Activated T-helper 1 cell treated with anti-CD3 and anti-CD28 coated beads, Interleukin-12 subunit alpha, Interleukin-12 subunit beta, Interleukin-2, Interleukin-4 antibody, amounts not matched to agents 30 ng/mL and 10 ng/mL and 1 ng/mL, durations not matched to agents 14 hours and 24 hours and 36 hours (primary cell): Measurements from ENCODE around the gene ATE1. TPM values are rescaled to one million over a fixed set of nuclear protein-coding genes. Genes with fewer than 3 reads are reported as not detected.
"Not testable (repeated sequence)": the region's sequence is repeated elsewhere in the genome, so short reads cannot be mapped to it uniquely, and the experiment has no call there.

ENCODE experiments used
- DNase-seq: peaks from one replicate; pipeline ENCODE4 v3.0.0; 2021; ENCODE audit warnings: low spot score
- H3K27ac Mint-ChIP-seq: one replicate; pipeline ENCODE4 v1.8.0; 2021; ENCODE audit warnings: mild to moderate bottlenecking, mixed read lengths
- H3K27me3 Mint-ChIP-seq: one replicate; pipeline ENCODE4 v1.8.0; 2022; ENCODE audit warnings: mild to moderate bottlenecking, moderate library complexity, mixed read lengths; ENCODE audit not compliant: insufficient read depth
- H3K36me3 Mint-ChIP-seq: one replicate; pipeline ENCODE4 v1.8.0; 2021; ENCODE audit warnings: low read depth, mixed read lengths
- H3K4me1 Mint-ChIP-seq: one replicate; pipeline ENCODE4 v1.8.0; 2021; ENCODE audit warnings: low read depth, mixed read lengths
- H3K4me3 Mint-ChIP-seq: one replicate; pipeline ENCODE4 v1.8.0; 2021; ENCODE audit warnings: mild to moderate bottlenecking, moderate library complexity, mixed read lengths
- H3K9me3 Mint-ChIP-seq: one replicate; pipeline ENCODE4 v1.8.0; 2021; ENCODE audit warnings: mixed read lengths
- intact Hi-C: fragments of 100-400 bp; cut with micrococcal nuclease; formaldehyde crosslinking; loops from one replicate; pipeline ENCODE4 v1.15.1; 2024
- total RNA-seq: library from RNA; stranded (reverse); gene quantifications from 2 replicates; pipeline ENCODE4 v1.2.3, GENCODE V29; 2022

Gene ATE1
- total RNA-seq, 1 donor from 2014 or later, result 37.5 TPM

DNA sequence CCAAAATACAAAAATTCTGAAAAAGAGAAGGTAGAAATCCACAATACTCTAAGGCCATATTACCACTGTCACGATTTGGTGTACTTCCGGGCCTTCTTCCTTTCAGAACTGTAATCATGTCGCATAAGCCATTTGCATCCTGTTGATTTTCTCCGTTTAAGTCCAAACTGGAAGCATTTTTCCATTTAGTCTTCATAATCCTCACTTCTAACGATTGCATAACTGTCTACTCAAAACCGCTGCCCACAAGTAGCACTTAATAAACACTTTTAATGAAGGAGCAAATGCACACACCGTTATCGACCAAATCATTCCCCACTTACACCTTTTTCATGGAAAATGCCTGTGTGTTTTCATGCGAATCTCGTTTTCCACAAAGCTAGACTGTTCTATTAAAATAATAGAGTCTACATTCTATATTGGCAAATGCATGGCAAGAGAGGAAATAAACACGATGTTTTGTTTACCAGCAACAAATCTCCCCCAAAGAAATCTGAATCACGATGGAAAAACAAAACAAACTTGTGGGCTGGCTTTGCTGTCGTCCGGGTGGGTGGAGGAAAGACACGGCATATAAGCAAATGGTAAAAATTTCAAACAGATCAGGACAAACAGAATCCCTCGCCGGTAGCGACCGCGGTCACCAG is 1.0 kb downstream of the ATE1 start:
- Mint-ChIP-seq H3K9me3 (no peaks in the 10 kb centered on the region), H3K4me3 (peak overlapping the region; percentile 91), H3K27ac (peak overlapping the region; percentile 93), H3K4me1 (peaks cover 19% of the 10 kb centered on the region), H3K27me3 (no peaks in the 10 kb centered on the region), H3K36me3 (peaks cover 16% of the 10 kb centered on the region)
- peak; percentile 12 for DNase-seq
- intact Hi-C loops, result loop anchor here (5.0 to 10.0 kb wide), 2 partner anchors 1074 to 1228 kb away; partner anchors contain the start of genes BUB3 and WDR11

DNA sequence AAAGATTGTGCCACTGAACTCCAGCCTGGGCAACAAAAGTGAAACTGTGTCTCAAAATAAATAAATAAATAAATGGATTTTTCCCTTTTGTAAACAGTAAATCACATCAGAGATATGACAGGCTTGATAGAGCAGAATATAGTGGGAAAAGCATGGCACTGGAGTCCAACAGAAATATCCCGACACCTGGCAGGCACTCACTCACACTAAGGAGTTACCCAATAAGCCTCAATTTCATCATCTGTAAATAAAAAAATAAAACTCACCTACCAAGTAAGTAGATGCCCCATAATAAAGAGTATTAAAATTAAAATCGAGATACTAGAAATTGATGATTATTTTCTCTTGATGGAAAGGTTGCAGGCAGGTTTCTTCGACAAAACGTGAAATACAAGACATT is 1.7 kb downstream of the ATE1 start:
- Mint-ChIP-seq H3K4me1 (peaks cover 19% of the 10 kb centered on the region), H3K27ac (no peak overlapping the region), H3K4me3 (peak overlapping the region; percentile 56), H3K36me3 (peaks cover 16% of the 10 kb centered on the region), H3K9me3 (no peaks in the 10 kb centered on the region), H3K27me3 (no peaks in the 10 kb centered on the region)
- DNase-seq, result no peak
- intact Hi-C loops, result loop anchor here (5.0 to 10.0 kb wide), 2 partner anchors 1074 to 1229 kb away; partner anchors contain the start of genes BUB3 and WDR11

DNA sequence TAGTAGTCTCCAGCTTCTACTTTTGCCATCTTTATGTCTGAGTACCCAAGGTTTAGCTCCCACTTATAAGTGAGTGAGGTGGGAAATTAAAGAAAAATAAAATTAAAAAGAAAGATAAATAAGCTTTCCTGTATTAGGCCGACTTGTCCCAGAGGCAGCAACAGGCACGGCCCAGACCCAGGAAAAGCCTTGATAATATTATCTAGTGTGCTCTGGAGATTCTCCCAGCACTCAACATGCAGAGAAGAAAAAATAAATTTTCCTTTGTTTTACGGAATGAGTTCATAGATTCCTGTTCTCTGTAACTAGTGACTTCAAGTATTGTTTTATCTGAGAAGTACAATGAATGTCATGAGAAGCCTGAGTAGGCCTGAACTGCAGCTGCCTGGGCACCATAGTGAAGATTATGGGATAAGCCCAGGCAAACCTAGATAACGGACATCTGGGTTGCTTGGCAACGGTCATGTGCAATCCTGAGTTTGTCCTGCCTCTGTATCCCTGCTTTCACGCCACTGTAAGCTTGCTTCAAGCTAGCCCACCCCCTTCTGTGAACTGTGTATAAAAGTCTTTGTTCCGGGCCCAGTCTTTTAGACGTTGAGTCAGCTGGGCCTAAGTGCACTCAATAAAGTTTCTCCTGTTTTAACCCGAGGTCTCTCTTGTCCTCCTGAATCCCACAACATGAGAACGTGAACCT is 6.4 kb downstream of the ATE1 start:
- peaks cover 8% of the 10 kb centered on the region for H3K4me1 Mint-ChIP-seq

DNA sequence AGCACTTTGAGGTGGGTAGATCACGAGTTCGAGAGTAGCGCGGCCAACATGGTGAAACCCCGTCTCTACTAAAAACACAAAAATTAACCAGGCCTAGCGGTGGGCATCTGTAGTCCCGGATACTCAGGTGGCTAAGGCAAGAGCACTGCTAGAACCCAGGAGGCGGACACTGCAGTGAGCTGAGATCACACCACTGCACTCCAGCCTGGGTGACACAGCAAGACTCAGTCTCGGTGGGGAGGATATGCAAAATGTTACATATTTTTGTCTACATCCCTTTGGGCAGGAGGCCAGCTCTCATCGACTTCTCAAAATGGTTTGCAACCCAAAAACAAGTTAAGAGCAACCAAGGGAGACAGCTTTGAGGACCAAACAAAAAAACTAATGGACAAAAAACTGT is 8.2 kb downstream of the ATE1 start:
- Mint-ChIP-seq H3K4me3 (no peak overlapping the region), H3K27me3 (no peaks in the 10 kb centered on the region), H3K27ac (no peak overlapping the region), H3K36me3 (peaks cover 27% of the 10 kb centered on the region), H3K9me3 (no peaks in the 10 kb centered on the region), H3K4me1 (peaks cover 11% of the 10 kb centered on the region)
- DNase-seq, result no peak
- intact Hi-C loops, result loop anchor here (10.0 kb wide), 1 partner anchor 1235 kb away; the partner anchor contains the start of gene BUB3

More for the DNA sequence above, 6.4 kb downstream of the ATE1 start:
- Mint-ChIP-seq H3K9me3 (no peaks in the 10 kb centered on the region), H3K27me3 (no peaks in the 10 kb centered on the region), H3K27ac (no peak overlapping the region), H3K4me3 (no peak overlapping the region), H3K36me3 (peaks cover 21% of the 10 kb centered on the region)
- no peak for DNase-seq
- intact Hi-C loops, result loop anchor here (10.0 kb wide), 1 partner anchor 1233 kb away; the partner anchor contains the start of gene BUB3

DNA sequence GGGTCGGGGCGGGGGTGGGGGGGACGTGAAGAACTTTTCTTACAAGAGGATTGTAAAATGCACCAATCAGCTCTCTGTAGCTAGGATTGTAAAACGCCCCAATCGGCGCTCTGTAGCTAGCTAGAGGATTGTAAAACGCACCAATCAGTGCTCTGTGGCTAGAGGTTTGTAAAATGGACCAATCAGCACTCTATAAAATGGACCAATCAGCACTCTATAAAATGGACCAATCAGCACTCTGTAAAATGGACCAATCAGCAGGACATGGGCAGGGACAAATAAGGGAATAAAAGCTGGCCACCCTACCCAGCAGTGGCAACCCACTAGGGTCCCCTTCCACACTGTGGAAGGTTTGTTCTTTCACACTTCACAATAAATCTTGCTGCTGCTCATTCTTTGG is 9.0 kb downstream of the ATE1 start:
- H3K9me3 Mint-ChIP-seq, intact Hi-C loops, H3K4me3 Mint-ChIP-seq, H3K27me3 Mint-ChIP-seq, DNase-seq, H3K27ac Mint-ChIP-seq: not testable (repeated sequence)
- H3K36me3 Mint-ChIP-seq, result peaks cover 31% of the 10 kb centered on the region
- peaks cover 14% of the 10 kb centered on the region for H3K4me1 Mint-ChIP-seq

DNA sequence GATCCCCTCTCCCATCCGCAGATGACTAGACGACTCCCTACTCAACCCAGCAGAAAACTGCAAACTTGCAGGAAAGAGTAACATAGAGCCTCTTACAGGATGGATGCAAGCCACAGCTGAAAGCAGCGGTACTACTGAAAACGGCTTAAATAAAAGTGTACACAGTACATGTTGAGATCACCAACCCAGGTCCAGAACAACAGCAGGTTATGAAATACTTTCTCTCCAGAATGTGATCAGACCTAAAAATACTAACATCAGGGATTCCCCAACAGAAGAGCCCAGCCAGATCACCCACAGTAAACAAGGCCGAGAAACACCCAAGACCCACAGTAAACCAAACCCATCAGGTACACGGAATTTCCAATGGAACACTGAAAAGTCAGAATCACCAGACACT is 13.2 kb downstream of the ATE1 start:
- intact Hi-C loops, result no loop called here
- no peak overlapping the region for H3K27ac Mint-ChIP-seq
- no peaks in the 10 kb centered on the region for H3K9me3 Mint-ChIP-seq
- no peak for DNase-seq
- peaks cover 24% of the 10 kb centered on the region for H3K4me1 Mint-ChIP-seq
- no peak overlapping the region for H3K4me3 Mint-ChIP-seq
- peaks cover 36% of the 10 kb centered on the region for H3K36me3 Mint-ChIP-seq
- H3K27me3 Mint-ChIP-seq, result no peaks in the 10 kb centered on the region

DNA sequence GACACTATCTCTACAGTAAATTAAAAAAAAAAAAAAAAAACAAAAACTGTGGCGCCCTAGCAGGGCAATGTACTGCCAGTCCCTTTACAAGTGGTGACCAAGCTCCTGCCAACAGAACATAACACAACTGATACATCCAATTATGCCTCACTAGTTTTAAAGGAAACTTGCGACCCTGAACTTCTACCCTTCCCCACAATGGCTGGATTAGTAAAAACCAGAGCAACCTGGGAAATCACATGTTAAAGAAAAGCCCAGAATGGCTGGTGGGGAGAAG is 16.5 kb downstream of the ATE1 start:
- Mint-ChIP-seq H3K4me1 (peaks cover 16% of the 10 kb centered on the region), H3K27me3 (no peaks in the 10 kb centered on the region), H3K9me3 (no peaks in the 10 kb centered on the region), H3K4me3 (no peak overlapping the region), H3K36me3 (peaks cover 31% of the 10 kb centered on the region), H3K27ac (no peak overlapping the region)
- intact Hi-C loops, result no loop called here
- no peak for DNase-seq

DNA sequence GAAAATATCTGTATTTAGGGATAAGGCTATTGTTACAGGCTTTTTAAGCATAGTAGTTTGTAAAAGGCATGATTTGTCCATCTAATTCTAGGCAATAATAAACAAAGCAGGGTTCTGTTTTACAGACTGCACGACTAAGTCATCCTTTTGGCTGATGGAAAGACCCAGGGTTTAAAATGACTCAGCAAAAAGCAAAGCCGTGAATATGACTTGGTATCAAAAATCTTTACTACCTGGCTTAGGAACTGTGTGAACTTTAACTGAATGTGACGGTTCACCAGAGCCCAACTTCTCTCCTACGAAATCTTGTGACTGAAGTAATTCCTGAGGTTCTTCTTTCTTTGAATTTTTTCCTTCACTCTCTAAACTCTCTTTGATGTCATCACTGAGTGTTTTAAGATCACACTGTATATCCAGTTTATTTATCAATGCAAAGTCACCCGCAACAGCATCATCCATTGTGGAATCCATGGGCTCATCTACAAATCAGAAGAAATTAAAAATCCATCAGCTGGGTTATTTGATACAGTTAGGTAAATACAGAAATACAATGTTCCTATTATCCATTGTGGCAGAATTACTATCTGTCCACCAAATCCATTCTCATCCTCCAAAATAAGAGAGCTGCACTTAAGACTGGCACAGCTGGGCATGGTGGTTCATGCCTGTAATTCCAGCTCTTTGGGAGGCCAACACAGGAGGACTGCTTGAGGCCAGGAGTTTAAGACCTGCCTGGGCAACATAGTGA is 17.0 kb downstream of the ATE1 start:
- Mint-ChIP-seq H3K27ac (peak overlapping the region; percentile 1), H3K9me3 (no peaks in the 10 kb centered on the region), H3K36me3 (peaks cover 28% of the 10 kb centered on the region), H3K4me1 (peaks cover 16% of the 10 kb centered on the region), H3K4me3 (no peak overlapping the region), H3K27me3 (no peaks in the 10 kb centered on the region)
- intact Hi-C loops, result no loop called here
- no peak for DNase-seq

DNA sequence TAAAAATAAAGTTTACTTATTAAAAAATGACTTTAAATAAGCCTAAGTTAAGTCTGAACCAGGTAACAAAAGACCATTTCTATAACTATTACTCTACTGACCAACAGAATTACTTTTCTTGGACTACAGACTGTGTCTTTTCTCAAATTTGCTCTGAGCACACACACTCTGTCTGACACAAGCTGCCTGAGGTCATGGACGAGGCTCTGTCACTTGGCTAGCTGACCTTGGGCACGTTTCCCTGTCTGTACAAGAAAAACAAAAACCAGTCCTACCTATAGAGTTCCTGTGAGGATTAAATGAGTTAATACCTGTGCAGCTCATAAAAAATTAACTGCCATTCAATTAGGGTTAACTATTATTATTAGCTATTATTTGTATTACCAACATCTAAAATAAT is 22.9 kb downstream of the ATE1 start:
- Mint-ChIP-seq H3K27me3 (no peaks in the 10 kb centered on the region), H3K36me3 (peaks cover 21% of the 10 kb centered on the region), H3K27ac (no peak overlapping the region), H3K4me1 (peaks cover 5% of the 10 kb centered on the region), H3K9me3 (no peaks in the 10 kb centered on the region), H3K4me3 (no peak overlapping the region)
- intact Hi-C loops, result loop anchor here (5.0 to 10.0 kb wide), 2 partner anchors 158 to 300 kb away; no protein-coding TSS in a partner anchor
- DNase-seq, result no peak

DNA sequence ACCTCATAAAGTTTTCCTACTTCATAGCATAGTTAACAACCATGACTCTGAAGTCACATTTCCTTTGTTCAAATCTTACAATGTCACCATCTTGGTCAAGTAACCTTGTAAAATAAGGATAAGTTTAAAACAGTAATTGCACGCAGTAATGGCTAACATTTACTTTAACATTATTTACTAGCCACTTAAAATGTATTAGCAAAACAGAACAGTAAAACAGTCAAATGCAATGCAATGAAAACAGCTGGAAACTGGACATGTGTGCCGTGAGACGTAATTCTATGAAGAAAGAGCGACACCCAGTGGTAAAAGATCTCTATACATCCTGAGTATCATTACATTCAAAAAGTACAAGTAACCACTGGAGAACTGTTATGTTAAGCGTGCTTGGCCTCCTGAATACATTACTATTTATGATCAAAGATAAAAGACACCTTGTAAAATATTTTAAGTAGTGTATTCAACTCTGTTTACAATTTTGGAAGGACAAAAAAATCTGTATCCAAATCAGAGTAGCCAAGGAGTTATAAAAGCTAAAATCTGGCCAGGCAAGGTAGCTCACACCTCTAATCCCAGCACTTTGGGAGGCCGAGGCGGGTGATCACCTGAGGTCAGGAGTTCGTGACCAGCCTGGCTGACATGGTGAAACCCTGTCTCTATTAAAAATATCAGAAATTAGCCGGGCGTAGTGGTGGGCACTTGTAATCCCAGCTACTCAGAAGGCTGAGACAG is 27.2 kb downstream of the ATE1 start:
- H3K36me3 Mint-ChIP-seq, result peaks cover 18% of the 10 kb centered on the region
- no peaks in the 10 kb centered on the region for H3K27me3 Mint-ChIP-seq
- intact Hi-C loops, result loop anchor here (1.0 to 10.0 kb wide), 4 partner anchors 76 to 957 kb away; no protein-coding TSS in a partner anchor
- H3K4me3 Mint-ChIP-seq, result no peak overlapping the region
- H3K9me3 Mint-ChIP-seq, result no peaks in the 10 kb centered on the region
- H3K4me1 Mint-ChIP-seq, result peaks cover 5% of the 10 kb centered on the region
- no peak for DNase-seq
- H3K27ac Mint-ChIP-seq, result no peak overlapping the region

DNA sequence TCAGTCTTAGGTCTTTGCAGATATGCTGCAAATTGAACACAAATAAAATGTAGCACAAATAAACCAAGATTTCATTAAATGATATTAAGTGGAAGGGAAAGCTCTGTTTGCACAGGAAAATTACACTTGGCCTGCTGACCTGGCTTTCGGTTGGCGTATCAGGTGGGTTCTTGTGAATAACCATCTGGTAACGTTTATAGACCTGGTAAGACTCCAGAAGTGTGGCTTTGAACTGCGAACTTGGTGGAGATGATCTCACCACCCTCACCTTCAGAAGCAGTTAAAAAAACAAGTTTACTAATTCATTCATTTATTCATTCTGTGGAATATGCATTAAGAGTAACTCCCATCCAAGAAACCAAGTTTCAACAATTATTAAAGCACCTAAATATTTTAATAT is 28.1 kb downstream of the ATE1 start:
- H3K36me3 Mint-ChIP-seq, result peaks cover 17% of the 10 kb centered on the region
- H3K4me1 Mint-ChIP-seq, result peaks cover 5% of the 10 kb centered on the region
- no peaks in the 10 kb centered on the region for H3K27me3 Mint-ChIP-seq
- H3K9me3 Mint-ChIP-seq, result no peaks in the 10 kb centered on the region
- no peak for DNase-seq
- H3K4me3 Mint-ChIP-seq, result no peak overlapping the region
- H3K27ac Mint-ChIP-seq, result no peak overlapping the region
- intact Hi-C loops, result loop anchor here (1.0 to 10.0 kb wide), 4 partner anchors 75 to 956 kb away; no protein-coding TSS in a partner anchor

DNA sequence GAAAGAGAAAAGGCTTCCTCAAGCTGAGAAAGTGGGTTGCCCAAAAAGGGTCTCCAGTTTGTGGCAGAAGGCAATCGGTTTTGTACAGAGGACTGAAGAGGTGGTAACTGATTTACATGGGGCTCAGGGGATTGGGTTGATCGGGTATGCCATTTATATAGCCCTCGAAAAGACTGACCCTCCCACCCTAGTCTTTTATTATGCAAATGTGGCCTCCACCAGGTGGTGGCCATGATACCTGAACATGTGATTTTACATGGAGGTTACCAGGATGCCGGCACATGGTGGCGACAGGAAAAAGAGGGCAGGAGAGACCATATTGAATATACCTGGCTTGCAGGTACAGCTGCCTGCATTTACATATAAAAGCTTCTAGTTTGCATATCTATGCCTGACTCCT is 36.7 kb downstream of the ATE1 start:
- peaks cover 13% of the 10 kb centered on the region for H3K36me3 Mint-ChIP-seq
- no peaks in the 10 kb centered on the region for H3K9me3 Mint-ChIP-seq
- H3K27ac Mint-ChIP-seq, result no peak overlapping the region
- H3K4me3 Mint-ChIP-seq, result no peak overlapping the region
- DNase-seq, result no peak
- no peaks in the 10 kb centered on the region for H3K27me3 Mint-ChIP-seq
- H3K4me1 Mint-ChIP-seq, result no peaks in the 10 kb centered on the region
- intact Hi-C loops, result no loop called here
